Adrenal gland (tissue), 12 donors: ENCODE data around the gene CHMP1A. TPM values are rescaled to one million over a fixed set of nuclear protein-coding genes. Genes with fewer than 3 reads are reported as not detected.

Experiments
- DNase-seq, 7 donors: peaks; one replicate each; pipeline ENCODE4 v3.0.0-alpha.2; 2019 to 2020
- H3K27ac ChIP-seq, 5 donors: fragments of 200-600 bp; sonication (generic) in 4 of 5; 1 replicate in 3 of 5; 2 replicates in 2 of 5; pipeline versions ENCODE4 v1.5.1 to v1.8.0; 2016 to 2020; ENCODE audit warnings: mild to moderate bottlenecking in 1 of 5
- H3K27me3 ChIP-seq: fragments of 200-600 bp; 2 replicates; pipeline ENCODE4 v1.8.0; 2021
- H3K36me3 ChIP-seq, 2 donors: fragments of 200-600 bp; replicated peaks in 1 of 2; 1 replicate in 1 of 2; 2 replicates in 1 of 2; pipeline versions ENCODE4 v1.5.1 to v1.8.0; 2018 to 2022
- H3K4me1 ChIP-seq, 2 donors: fragments of 200-600 bp; replicated peaks in 1 of 2; 1 replicate in 1 of 2; 2 replicates in 1 of 2; pipeline versions ENCODE4 v1.5.1 to v1.8.0; 2018 to 2021
- H3K4me3 ChIP-seq, 4 donors: fragments of 200-600 bp; sonication (generic) in 3 of 4; one replicate each; pipeline ENCODE4 v1.5.1; 2016 to 2018
- H3K9me3 ChIP-seq, 3 donors: fragments of 200-600 bp; sonication (generic) in 1 of 3; replicated peaks in 1 of 3; 1 replicate in 2 of 3; 2 replicates in 1 of 3; pipeline versions ENCODE4 v1.5.1 to v1.8.0; 2016 to 2021
- CTCF ChIP-seq, 6 experiments: fragments of 450-650 bp in 4 of 6; fragments of 200-600 bp in 2 of 6; sonication (generic) in 1 of 6; IDR thresholded peaks; 1 replicate in 5 of 6; 2 replicates in 1 of 6; pipeline versions ENCODE4 v1.5.1 to v1.8.0; 2016 to 2021; ENCODE audit warnings: antibody characterized with exemption in 6 of 6, mild to moderate bottlenecking in 2 of 6, moderate library complexity in 1 of 6
- POLR2A ChIP-seq, 2 donors: fragments of 450-650 bp; IDR thresholded peaks; one replicate each; pipeline ENCODE4 v1.6.1; 2017; ENCODE audit warnings: antibody characterized with exemption in 2 of 2, mild to moderate bottlenecking in 2 of 2, moderate library complexity in 1 of 2
- WGBS, 4 donors: extraction: QIAGEN DNeasy Blood & Tissue Kit in 2 of 4; methylation state at CpG; one replicate each; pipeline versions ENCODE4 v1.1.5 to v1.1.7; 2013 to 2017; 5-methylcytosine and 5-hydroxymethylcytosine counted together
- intact Hi-C, 2 donors: fragments of 100-400 bp; cut with DNase I; formaldehyde crosslinking; loops; one replicate each; pipeline versions ENCODE4 v1.14.1 to v1.15.0; 2022 to 2023
- polyA plus RNA-seq, 3 donors: library from polyadenylated mRNA; stranded (reverse); fragments of 200-250 nt in 2 of 3; fragments of 350-450 nt in 1 of 3; fragmentation: Illumina TruSeq in 1 of 3; extraction: RNeasy Lipid Tissue Mini Kit (QIAGEN cat#74804) in 1 of 3; gene quantifications; one replicate each; pipeline ENCODE4 v1.2.3, GENCODE V29; 2013 to 2014
- total RNA-seq, 9 donors: library from RNA; depleted of rRNA in 4 of 9; stranded (reverse); fragments of >200 nt in 4 of 9; fragments of 120-200 nt in 1 of 9; fragmentation: NEBNext Ultra II Directional in 1 of 9; extraction: Animal tissue kit (Norgen Biotek cat#: 25700) in 1 of 9; gene quantifications; one replicate each; pipeline versions ENCODE4 v1.1.0 to v1.2.4, GENCODE V29; 2013 to 2023
- donor health status: healthy with polysubstance abuse.
- donor health status: Bipolar disorder and iron deficiency.
- donor health status: DM: yes; HTN: yes; CAD: no.
- donor health status: DM: no; HTN: no; CAD: no.
- donor health status: DM: no; HTN: no; CAD: no.
- donor health status: DM: yes; HTN: yes; CAD: no.

The CHMP1A gene
- total and polyA plus RNA-seq, 12 donors = 32.5 to 100.0 (median 64.6) TPM

- intact Hi-C loops = no loop called here
- WGBS, 4 donors = 90 to 93% (median 91%) methylated on average over 2 to 25 of the region's 25 CpGs
- H3K9me3 ChIP-seq = no peaks in the 10 kb centered on the region
- TF ChIP-seq CTCF (IDR thresholded peaks at IDR 0.05) (no peak), POLR2A (IDR thresholded peaks at IDR 0.05) (no peak)
- H3K4me1 ChIP-seq = no peaks in the 10 kb centered on the region
- no peak for DNase-seq
- no peaks in the 10 kb centered on the region for H3K36me3 ChIP-seq
- no peak overlapping the region for H3K4me3 ChIP-seq
- H3K27ac ChIP-seq = no peak overlapping the region
- H3K27me3 ChIP-seq = no peaks in the 10 kb centered on the region
These were observed 61.3 kb downstream of the CHMP1A start for GRCh38 chr16:89596061-89596689.

- no peak overlapping the region for H3K4me3 ChIP-seq
- TF ChIP-seq POLR2A (IDR thresholded peaks at IDR 0.05) (no peak), CTCF (IDR thresholded peaks at IDR 0.05) (no peak)
- 92 to 94% (median 93%) methylated on average over 32 to 47 of the region's 47 CpGs for WGBS, 4 donors
These were observed 62.0 kb downstream of the CHMP1A start for GRCh38 chr16:89595330-89596060.

More at GRCh38 chr16:89595330-89596060, 62.0 kb downstream of the CHMP1A start:
- no peak for DNase-seq
- no peaks in the 10 kb centered on the region for H3K27me3 ChIP-seq
- H3K36me3 ChIP-seq = no peaks in the 10 kb centered on the region
- H3K27ac ChIP-seq = no peak overlapping the region
- intact Hi-C loops = no loop called here
- no peaks in the 10 kb centered on the region for H3K4me1 ChIP-seq
- no peaks in the 10 kb centered on the region for H3K9me3 ChIP-seq

Other genes starting within 250 kb of the CHMP1A start
- gene ANKRD11, start 167.1 kb downstream of the CHMP1A start, total RNA-seq = 100 to 1,000 TPM in 3 of 9 donors, 10 to 100 TPM in 6; 29.7 to 127 (median 83.5) TPM
- 100 to 1,000 TPM in 1 of 3 donors, 10 to 100 TPM in 2; 56.3 to 125 (median 76.6) TPM for gene ANKRD11, start 167.1 kb downstream of the CHMP1A start, polyA plus RNA-seq
- gene SPG7, start 149.3 kb downstream of the CHMP1A start, total RNA-seq = 100 to 1,000 TPM in 8 of 9 donors, 10 to 100 TPM in 1; 91.0 to 246 (median 138) TPM
- 100 to 1,000 TPM in 2 of 3 donors, 10 to 100 TPM in 1; 57.1 to 250 (median 247) TPM for gene SPG7, start 149.3 kb downstream of the CHMP1A start, polyA plus RNA-seq
- over 10,000 TPM in 1 of 9 donors, 1,000 to 10,000 TPM in 8; 1,683 to 12,881 (median 2,396) TPM for gene RPL13, start 97.0 kb downstream of the CHMP1A start, total RNA-seq
- gene RPL13, start 97.0 kb downstream of the CHMP1A start, polyA plus RNA-seq = 1,000 to 10,000 TPM in 2 of 3 donors, 100 to 1,000 TPM in 1; 893 to 8,950 (median 4,547) TPM
- gene CPNE7, start 82.0 kb downstream of the CHMP1A start, total RNA-seq = 1 to 10 TPM in 2 of 9 donors, under 1 TPM in 4, not detected in 3; 0.15 to 1.8 (median 0.45) TPM
- gene CPNE7, start 82.0 kb downstream of the CHMP1A start, polyA plus RNA-seq = 1 to 10 TPM in 1 of 3 donors, under 1 TPM in 2; 0.35 to 6.8 (median 0.94) TPM
- gene DPEP1, start 44.1 kb downstream of the CHMP1A start, total RNA-seq = 10 to 100 TPM in 1 of 9 donors, 1 to 10 TPM in 7, under 1 TPM in 1; 0.44 to 27.3 (median 5.0) TPM
- 1 to 10 TPM in 1 of 3 donors, under 1 TPM in 2; 0.60 to 4.1 (median 0.88) TPM for gene DPEP1, start 44.1 kb downstream of the CHMP1A start, polyA plus RNA-seq
- gene SPATA33, start 128 bp upstream of the CHMP1A start, total RNA-seq = 1 to 10 TPM; 1.9 to 7.5 (median 4.1) TPM
- gene SPATA33, start 128 bp upstream of the CHMP1A start, polyA plus RNA-seq = 10 to 100 TPM in 1 of 3 donors, 1 to 10 TPM in 2; 5.1 to 13.5 (median 6.5) TPM
- 100 to 1,000 TPM in 1 of 9 donors, 10 to 100 TPM in 8; 31.5 to 127 (median 62.1) TPM for gene CDK10, start 29.0 kb upstream of the CHMP1A start, total RNA-seq
- gene CDK10, start 29.0 kb upstream of the CHMP1A start, polyA plus RNA-seq = 100 to 1,000 TPM in 2 of 3 donors, 10 to 100 TPM in 1; 29.5 to 289 (median 159) TPM
- 10 to 100 TPM in 5 of 9 donors, 1 to 10 TPM in 4; 3.0 to 29.4 (median 10.4) TPM for gene SPATA2L, start 44.0 kb upstream of the CHMP1A start, total RNA-seq
- gene SPATA2L, start 44.0 kb upstream of the CHMP1A start, polyA plus RNA-seq = 10 to 100 TPM in 2 of 3 donors, under 1 TPM in 1; 0.20 to 17.5 (median 17.4) TPM
- 10 to 100 TPM in 8 of 9 donors, 1 to 10 TPM in 1; 7.2 to 39.5 (median 23.2) TPM for gene VPS9D1, start 63.2 kb upstream of the CHMP1A start, total RNA-seq
- gene VPS9D1, start 63.2 kb upstream of the CHMP1A start, polyA plus RNA-seq = 100 to 1,000 TPM in 1 of 3 donors, 10 to 100 TPM in 1, 1 to 10 TPM in 1; 3.9 to 102 (median 62.3) TPM
- 10 to 100 TPM; 11.8 to 35.0 (median 21.8) TPM for gene ZNF276, start 63.8 kb upstream of the CHMP1A start, total RNA-seq
- gene ZNF276, start 63.8 kb upstream of the CHMP1A start, polyA plus RNA-seq = 10 to 100 TPM in 2 of 3 donors, 1 to 10 TPM in 1; 9.3 to 84.5 (median 76.0) TPM
- 10 to 100 TPM in 1 of 9 donors, 1 to 10 TPM in 8; 1.6 to 12.1 (median 3.3) TPM for gene FANCA, start 158.9 kb upstream of the CHMP1A start, total RNA-seq
- 1 to 10 TPM; 2.3 to 7.8 (median 4.7) TPM for gene FANCA, start 158.9 kb upstream of the CHMP1A start, polyA plus RNA-seq
- 10 to 100 TPM in 2 of 9 donors, 1 to 10 TPM in 7; 2.8 to 14.4 (median 4.5) TPM for gene SPIRE2, start 170.8 kb upstream of the CHMP1A start, total RNA-seq
- gene SPIRE2, start 170.8 kb upstream of the CHMP1A start, polyA plus RNA-seq = 10 to 100 TPM in 1 of 3 donors, 1 to 10 TPM in 2; 2.8 to 14.2 (median 7.8) TPM
- gene TCF25, start 215.9 kb upstream of the CHMP1A start, total RNA-seq = 100 to 1,000 TPM; 177 to 237 (median 205) TPM
- gene TCF25, start 215.9 kb upstream of the CHMP1A start, polyA plus RNA-seq = 100 to 1,000 TPM; 215 to 438 (median 253) TPM